Right atrium auricular region (tissue), 2 donors: Measurements from ENCODE around the gene MERTK. TPM values are rescaled to one million over a fixed set of nuclear protein-coding genes. Genes with fewer than 3 reads are reported as not detected.

Experiments used
- DNase-seq: peaks from one replicate; pipeline ENCODE4 v3.0.0-alpha.2; 2019; ENCODE audit warnings: low spot score
- H3K27ac ChIP-seq, 2 donors: fragments of 200-600 bp; sonication (generic); 1 replicate in 1 of 2; 2 replicates in 1 of 2; pipeline ENCODE4 v1.5.1; 2016 to 2019
- H3K27me3 ChIP-seq, 2 donors: fragments of 200-600 bp; sonication (generic); one replicate each; pipeline versions ENCODE4 v1.5.1 to v1.6.0; 2017 to 2019
- H3K36me3 ChIP-seq: fragments of 200-600 bp; sonication (generic); one replicate; pipeline ENCODE4 v1.5.1; 2016
- H3K4me1 ChIP-seq, 2 donors: fragments of 200-600 bp; sonication (generic); one replicate each; pipeline versions ENCODE4 v1.5.1 to v1.6.0; 2017 to 2019
- H3K4me3 ChIP-seq, 2 donors: fragments of 200-600 bp; sonication (generic); 1 replicate in 1 of 2; 2 replicates in 1 of 2; pipeline ENCODE4 v1.5.1; 2017 to 2019; ENCODE audit warnings: mild to moderate bottlenecking in 1 of 2, moderate library complexity in 1 of 2
- H3K9me3 ChIP-seq, 2 donors: fragments of 200-600 bp; sonication (generic); one replicate each; pipeline ENCODE4 v1.5.1; 2019
- CTCF ChIP-seq, 2 donors: fragments of 200-600 bp; sonication (generic); IDR thresholded peaks; one replicate each; pipeline ENCODE4 v1.5.1; 2019; ENCODE audit warnings: antibody characterized with exemption in 2 of 2
- total RNA-seq, 2 donors: library from RNA; depleted of rRNA; stranded (reverse); fragments of >200 nt; gene quantifications; one replicate each; pipeline ENCODE4 v1.1.0, GENCODE V29; 2016

The MERTK gene
- total RNA-seq, 2 donors from 2014 or later, result 4.9 to 13.7 TPM

GRCh38 chr2:111946294-111947114, 48.1 kb downstream of the MERTK start:
- Histone ChIP-seq H3K27ac (peak overlapping the region; percentile 32 to 68), H3K27me3 (no peaks in the 10 kb centered on the region), H3K4me3 (no peak overlapping the region), H3K36me3 (peaks cover 10% of the 10 kb centered on the region), H3K4me1 (peaks cover 0 to 24% of the 10 kb centered on the region in 2 donors), H3K9me3 (no peaks in the 10 kb centered on the region)
- DNase-seq, result no peak
- TF ChIP-seq CTCF (IDR thresholded peaks at IDR 0.05), result no peak

GRCh38 chr2:111947219-111947618, 48.8 kb downstream of the MERTK start:
- TF ChIP-seq CTCF (IDR thresholded peaks at IDR 0.05), result no peak
- Histone ChIP-seq H3K27ac (peak overlapping the region; percentile 32 to 68), H3K9me3 (no peaks in the 10 kb centered on the region), H3K4me3 (no peak overlapping the region), H3K36me3 (peaks cover 10% of the 10 kb centered on the region), H3K4me1 (peaks cover 0 to 24% of the 10 kb centered on the region in 2 donors), H3K27me3 (no peaks in the 10 kb centered on the region)
- no peak for DNase-seq

- Histone ChIP-seq H3K9me3 (no peaks in the 10 kb centered on the region), H3K27ac (no peak overlapping the region), H3K36me3 (peaks cover 10% of the 10 kb centered on the region), H3K27me3 (no peaks in the 10 kb centered on the region), H3K4me3 (no peak overlapping the region), H3K4me1 (peaks cover 0 to 24% of the 10 kb centered on the region in 2 donors)
- DNase-seq, result no peak
- no peak for TF ChIP-seq CTCF (IDR thresholded peaks at IDR 0.05)
Observed at GRCh38 chr2:111948832-111949231, 50.4 kb downstream of the MERTK start.

GRCh38 chr2:111950236-111950635, 51.8 kb downstream of the MERTK start:
- no peaks in the 10 kb centered on the region for H3K9me3 ChIP-seq
- no peak overlapping the region for H3K27ac ChIP-seq
- DNase-seq, result no peak
- no peak for TF ChIP-seq CTCF (IDR thresholded peaks at IDR 0.05)
- no peaks in the 10 kb centered on the region for H3K27me3 ChIP-seq
- no peak overlapping the region for H3K4me3 ChIP-seq
- peaks cover 10% of the 10 kb centered on the region for H3K36me3 ChIP-seq
- peaks cover 0 to 26% of the 10 kb centered on the region in 2 donors for H3K4me1 ChIP-seq

- H3K4me1 ChIP-seq, result peaks cover 0 to 18% of the 10 kb centered on the region in 2 donors
- no peak for TF ChIP-seq CTCF (IDR thresholded peaks at IDR 0.05)
- DNase-seq, result no peak
Observed at GRCh38 chr2:111951486-111951885, 53.1 kb downstream of the MERTK start.

More at GRCh38 chr2:111951486-111951885, 53.1 kb downstream of the MERTK start:
- Histone ChIP-seq H3K27ac (no peak overlapping the region), H3K27me3 (no peaks in the 10 kb centered on the region), H3K9me3 (no peaks in the 10 kb centered on the region), H3K36me3 (peaks cover 10% of the 10 kb centered on the region), H3K4me3 (no peak overlapping the region)
